Right lobe of liver (tissue), 6 donors: ENCODE results near the gene SPATA24. TPM values are rescaled to one million over a fixed set of nuclear protein-coding genes. Genes with fewer than 3 reads are reported as not detected.
A peak's percentile ranks its signal among the peaks of the same experiment; 100 is the strongest.

ENCODE experiments used
- ATAC-seq, 4 donors: fragments of 200-7000 bp; cut with Tn5 transposase; one replicate each; pipeline ENCODE4 v1.9.1; 2020; ENCODE audit warnings: mild to moderate bottlenecking in 4 of 4, moderate library complexity in 4 of 4
- DNase-seq, 3 donors: peaks; one replicate each; pipeline ENCODE4 v3.0.0-alpha.2; 2020
- H3K27ac ChIP-seq, 3 donors: fragments of 200-600 bp; one replicate each; pipeline ENCODE4 v1.8.0; 2022
- H3K27me3 ChIP-seq, 2 donors: fragments of 200-600 bp; one replicate each; pipeline ENCODE4 v1.8.0; 2022
- H3K36me3 ChIP-seq, 4 donors: fragments of 200-600 bp; sonication (generic) in 1 of 4; one replicate each; pipeline versions ENCODE4 v1.5.1 to v1.8.0; 2017 to 2022; ENCODE audit warnings: control low read depth in 1 of 4
- H3K4me1 ChIP-seq, 4 donors: fragments of 200-600 bp; sonication (generic) in 1 of 4; one replicate each; pipeline versions ENCODE4 v1.5.1 to v1.8.0; 2017 to 2022; ENCODE audit warnings: control low read depth in 1 of 4
- H3K4me3 ChIP-seq, 3 donors: fragments of 200-600 bp; one replicate each; pipeline ENCODE4 v1.8.0; 2022
- H3K9me3 ChIP-seq, 4 donors: fragments of 200-600 bp; sonication (generic) in 1 of 4; one replicate each; pipeline versions ENCODE4 v1.5.1 to v1.8.0; 2017 to 2022; ENCODE audit warnings: control low read depth in 1 of 4
- CTCF ChIP-seq, 4 donors: fragments of 200-600 bp in 3 of 4; fragments of 450-650 bp in 1 of 4; IDR thresholded peaks; one replicate each; pipeline versions ENCODE4 v1.5.1 to v1.8.0; 2016 to 2022; ENCODE audit warnings: antibody characterized with exemption in 4 of 4, mild to moderate bottlenecking in 2 of 4
- POLR2A ChIP-seq: fragments of 450-650 bp; IDR thresholded peaks from one replicate; pipeline ENCODE4 v1.6.1; 2017; ENCODE audit warnings: antibody characterized with exemption, mild to moderate bottlenecking
- WGBS: methylation state at CpG from one replicate; pipeline ENCODE4 v1.1.6; 2018; ENCODE audit warnings: low coverage, low lambda C conversion rate; ENCODE audit not compliant: insufficient coverage; ENCODE audit errors: missing lambda C conversion rate; 5-methylcytosine and 5-hydroxymethylcytosine counted together
- intact Hi-C, 2 donors: fragments of 100-400 bp; cut with DNase I; formaldehyde crosslinking; loops; one replicate each; pipeline versions ENCODE4 v1.11.2 to v1.14.1; 2022
- total RNA-seq, 6 experiments: library from RNA; depleted of rRNA in 2 of 6; stranded (reverse); fragments of >200 nt in 2 of 6; fragmentation: NEBNext Ultra II Directional in 3 of 6; extraction: Animal tissue kit (Norgen Biotek cat#: 25700) in 3 of 6; gene quantifications; one replicate each; pipeline versions ENCODE4 v1.1.0 to v1.2.4, GENCODE V29; 2016 to 2023
- donor health status: DM: no; HTN: yes; CAD: no.
- donor health status: DM: no; HTN: no; CAD: no.
- donor health status: DM: no; HTN: no; CAD: no.
- donor health status: DM: no; HTN: yes; CAD: no.
- donor health status: DM: no; HTN: yes; CAD: no.

The SPATA24 gene
- total RNA-seq, 6 experiments from 2014 or later: 1.5 to 4.0 (median 2.6) TPM

DNA sequence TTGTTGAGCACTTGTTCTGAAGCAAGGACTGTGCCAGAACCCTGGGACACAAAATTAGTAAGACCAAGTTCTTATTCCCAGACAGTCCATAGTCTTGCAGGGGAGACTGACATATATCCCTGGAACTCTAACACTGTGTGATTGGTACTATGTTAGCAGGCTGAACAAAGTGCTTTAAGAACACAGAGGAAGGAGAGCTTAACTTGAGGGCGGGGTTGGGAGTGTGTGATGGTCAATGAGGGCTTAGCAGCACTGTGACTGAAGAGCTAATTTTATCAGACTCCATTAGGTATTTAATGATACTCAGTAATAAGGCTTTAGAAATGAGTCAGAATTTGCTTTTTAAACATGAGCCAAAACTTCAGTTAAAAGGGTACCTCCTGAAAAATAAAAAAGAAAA is 14.9 kb upstream of the SPATA24 start:
- H3K27ac ChIP-seq: no peak overlapping the region
- TF ChIP-seq POLR2A: no peak
- no peak for TF ChIP-seq CTCF (IDR thresholded peaks at IDR 0.05)
- no peaks in the 10 kb centered on the region for H3K36me3 ChIP-seq
- DNase-seq (no peak), ATAC-seq (no peak)
- intact Hi-C loops: no loop called here
- no peaks in the 10 kb centered on the region for H3K4me1 ChIP-seq
- H3K4me3 ChIP-seq: no peak overlapping the region
- 75% methylated on average over 1 of the region's 1 CpG for WGBS
- H3K27me3 ChIP-seq: no peaks in the 10 kb centered on the region
- no peaks in the 10 kb centered on the region for H3K9me3 ChIP-seq

DNA sequence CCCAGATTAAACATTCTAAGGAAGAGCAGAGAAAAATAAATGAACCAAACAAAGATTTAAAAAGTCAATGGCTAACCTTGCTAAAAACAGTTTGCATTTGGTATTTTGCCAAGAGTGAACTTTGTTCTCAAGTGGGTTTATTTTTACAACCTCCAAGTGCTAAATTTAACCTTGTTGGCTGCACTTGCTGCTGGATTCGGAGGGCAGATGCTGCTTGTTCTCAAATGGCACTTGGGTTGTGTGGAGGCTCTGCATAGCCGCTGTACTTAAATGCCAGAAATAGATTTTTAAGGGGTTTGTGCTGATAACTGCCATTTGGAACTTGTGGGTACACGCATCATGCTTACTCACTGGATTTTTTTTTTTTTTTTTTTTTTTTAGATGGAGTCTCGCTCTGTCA is 13.3 kb upstream of the SPATA24 start:
- H3K4me3 ChIP-seq: no peak overlapping the region
- intact Hi-C loops: no loop called here
- H3K36me3 ChIP-seq: no peaks in the 10 kb centered on the region
- no peaks in the 10 kb centered on the region for H3K9me3 ChIP-seq
- WGBS: 35% methylated on average over 3 of the region's 4 CpGs
- DNase-seq (peak in 1 of 3 donors; percentile 23), ATAC-seq (no peak)
- H3K27me3 ChIP-seq: no peaks in the 10 kb centered on the region
- H3K27ac ChIP-seq: no peak overlapping the region
- no peaks in the 10 kb centered on the region for H3K4me1 ChIP-seq
- TF ChIP-seq POLR2A (no peak), CTCF (IDR thresholded peaks at IDR 0.05) (no peak)

GRCh38 chr5:139416651-139417050 is 12.8 kb upstream of the SPATA24 start:
- TF ChIP-seq CTCF (IDR thresholded peaks at IDR 0.05): no peak
- no peak overlapping the region for H3K4me3 ChIP-seq

DNA sequence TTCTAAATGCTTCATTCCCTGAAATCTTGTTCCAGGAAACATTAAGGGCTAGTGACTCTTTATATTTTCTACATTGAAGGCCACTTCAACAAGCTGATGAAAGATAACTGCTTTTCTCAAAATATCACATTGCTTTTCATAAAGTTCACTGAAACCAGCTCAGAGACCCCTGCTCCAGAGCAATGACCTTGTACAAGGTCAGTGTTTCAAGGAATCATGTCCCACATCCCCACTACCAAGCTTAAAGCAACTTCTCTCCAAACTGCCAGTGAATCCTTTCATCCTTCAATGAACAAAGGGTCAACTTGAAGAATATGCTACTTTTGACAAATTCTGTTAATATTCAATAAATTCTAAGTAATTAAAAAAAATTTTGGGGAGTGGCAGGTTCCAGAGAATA is 12.0 kb upstream of the SPATA24 start:
- no peaks in the 10 kb centered on the region for H3K4me1 ChIP-seq
- no peak for TF ChIP-seq POLR2A
- TF ChIP-seq CTCF (IDR thresholded peaks at IDR 0.05): no peak
- H3K4me3 ChIP-seq: no peak overlapping the region
- H3K9me3 ChIP-seq: no peaks in the 10 kb centered on the region
- H3K27ac ChIP-seq: no peak overlapping the region
- intact Hi-C loops: no loop called here
- ATAC-seq: no peak
- no peak for DNase-seq
- no peaks in the 10 kb centered on the region for H3K27me3 ChIP-seq
- no peaks in the 10 kb centered on the region for H3K36me3 ChIP-seq

More at GRCh38 chr5:139416651-139417050, 12.8 kb upstream of the SPATA24 start:
- intact Hi-C loops: no loop called here
- DNase-seq (peak in 1 of 3 donors; percentile 28), ATAC-seq (no peak)
- 80% methylated on average over 8 of the region's 9 CpGs for WGBS
- Histone ChIP-seq H3K27ac (no peak overlapping the region), H3K36me3 (no peaks in the 10 kb centered on the region), H3K9me3 (no peaks in the 10 kb centered on the region), H3K4me1 (no peaks in the 10 kb centered on the region), H3K27me3 (no peaks in the 10 kb centered on the region)

DNA sequence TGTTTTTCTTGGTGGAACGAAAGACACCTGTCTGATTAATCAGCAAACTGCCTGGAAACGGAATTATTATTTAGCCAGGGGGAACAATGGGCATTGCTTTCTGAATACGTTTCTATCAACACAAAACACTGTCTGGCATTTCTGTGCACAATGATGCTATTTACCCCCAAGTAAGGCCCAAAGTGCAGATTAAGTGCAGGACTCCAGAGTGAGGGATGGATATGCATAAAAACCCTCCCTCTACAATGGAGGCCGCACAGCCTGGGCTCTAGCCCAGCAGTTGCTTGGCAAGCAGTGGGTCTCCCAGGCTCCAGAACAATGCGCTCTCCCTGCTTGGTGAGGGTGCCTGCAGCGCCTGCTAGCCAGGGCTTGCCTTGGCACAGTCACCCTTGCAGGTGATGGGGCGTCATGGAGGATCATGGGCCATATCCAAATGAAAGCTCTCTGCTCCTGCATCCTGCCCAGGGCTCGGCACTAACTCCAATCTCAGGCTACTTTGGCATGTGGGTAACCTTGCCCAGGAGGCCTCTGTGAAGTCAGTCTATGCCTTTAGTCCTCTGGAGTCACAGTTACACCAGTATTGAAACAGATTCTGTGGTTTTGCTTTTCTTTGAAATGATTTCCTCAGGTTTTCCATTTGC is 11.5 kb upstream of the SPATA24 start:
- peak in 1 of 3 donors; percentile 39 for DNase-seq
- TF ChIP-seq POLR2A (no peak), CTCF (IDR thresholded peaks at IDR 0.05) (no peak)
- WGBS: 69% methylated on average over 3 of the region's 8 CpGs
- Histone ChIP-seq H3K9me3 (no peaks in the 10 kb centered on the region), H3K27me3 (no peaks in the 10 kb centered on the region), H3K4me1 (no peaks in the 10 kb centered on the region), H3K36me3 (no peaks in the 10 kb centered on the region), H3K4me3 (no peak overlapping the region), H3K27ac (no peak overlapping the region)
- intact Hi-C loops: no loop called here
- no peak for ATAC-seq
